GM21367 (cell line): ENCODE measurements around the gene BDKRB2.

Source experiments
- ATAC-seq: cut with Tn5 transposase; IDR thresholded peaks from one replicate; pipeline ENCODE4 v1.9.1; 2021; ENCODE audit not compliant: unreplicated experiment

BDKRB2 gene

DNA sequence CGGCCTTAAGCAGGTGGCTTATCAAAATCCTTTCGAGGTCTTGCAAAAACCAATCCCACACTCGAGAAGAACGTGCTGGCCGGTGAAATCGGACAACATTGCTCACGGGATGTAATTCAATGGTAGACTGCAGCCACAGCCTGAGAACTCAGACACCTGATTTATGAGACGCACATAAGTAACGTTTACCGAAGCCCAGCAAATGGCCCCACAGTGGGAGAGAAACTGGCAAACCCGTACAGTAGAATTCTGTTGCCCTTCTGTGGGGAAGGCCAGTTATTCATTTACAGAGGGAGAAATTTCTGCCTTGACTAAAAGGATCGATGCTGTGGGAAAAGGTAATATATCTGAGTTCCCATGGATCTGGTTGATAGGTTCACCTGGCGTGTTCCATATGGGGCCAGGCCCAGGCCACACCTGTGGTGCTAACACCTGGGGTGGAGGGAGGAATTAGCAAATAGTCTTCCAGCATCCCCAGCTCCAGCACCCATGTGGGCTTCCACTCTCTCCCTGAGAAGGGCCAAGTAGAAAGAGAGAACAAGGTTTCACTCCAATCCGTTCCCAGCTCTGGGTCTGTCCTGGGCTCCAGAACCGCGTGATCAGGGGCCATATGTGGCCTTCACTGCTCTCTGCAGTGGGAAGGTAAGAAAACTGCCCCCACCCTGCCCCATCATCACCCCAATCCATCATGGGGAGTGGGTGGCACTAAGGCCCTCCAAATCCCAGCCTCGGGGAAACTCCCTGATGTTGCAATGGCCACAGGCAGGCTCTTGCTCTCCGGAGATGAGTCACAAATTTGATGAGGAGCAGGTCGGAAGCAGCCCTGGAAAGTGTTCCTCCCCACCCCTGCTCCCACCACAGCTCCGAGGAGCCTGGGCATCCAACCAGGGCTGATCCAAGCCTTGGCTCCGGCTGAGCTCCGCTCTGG lies 64.1 kb downstream of the BDKRB2 start:
- ATAC-seq: no peak

GRCh38 chr14:96269359-96269710 lies 64.7 kb downstream of the BDKRB2 start:
- no peak for ATAC-seq

- ATAC-seq: no peak
These were observed 66.2 kb downstream of the BDKRB2 start for GRCh38 chr14:96270565-96271420.

GRCh38 chr14:96271421-96271762 lies 66.8 kb downstream of the BDKRB2 start:
- no peak for ATAC-seq

GRCh38 chr14:96272777-96273473 lies 68.3 kb downstream of the BDKRB2 start:
- no peak for ATAC-seq

DNA sequence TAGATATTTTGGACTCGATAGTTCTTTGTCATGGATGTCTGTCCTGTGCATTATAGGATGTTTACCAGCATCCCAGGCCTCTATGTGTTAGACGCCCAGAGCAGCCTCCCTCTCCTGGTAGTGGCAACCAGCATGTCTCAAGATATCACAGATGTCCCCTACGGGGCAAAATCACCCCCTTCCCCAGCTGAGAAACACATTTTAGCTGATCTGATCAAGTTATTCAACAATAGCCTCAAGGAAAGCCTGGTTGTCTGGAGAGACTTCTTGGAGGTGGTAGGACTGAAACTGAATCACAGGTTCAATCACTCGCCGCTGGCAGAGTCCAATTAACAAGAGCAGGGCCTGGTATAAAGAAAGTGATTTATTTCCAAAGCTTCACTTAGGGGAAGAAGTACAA lies 69.0 kb downstream of the BDKRB2 start:
- no peak for ATAC-seq

DNA sequence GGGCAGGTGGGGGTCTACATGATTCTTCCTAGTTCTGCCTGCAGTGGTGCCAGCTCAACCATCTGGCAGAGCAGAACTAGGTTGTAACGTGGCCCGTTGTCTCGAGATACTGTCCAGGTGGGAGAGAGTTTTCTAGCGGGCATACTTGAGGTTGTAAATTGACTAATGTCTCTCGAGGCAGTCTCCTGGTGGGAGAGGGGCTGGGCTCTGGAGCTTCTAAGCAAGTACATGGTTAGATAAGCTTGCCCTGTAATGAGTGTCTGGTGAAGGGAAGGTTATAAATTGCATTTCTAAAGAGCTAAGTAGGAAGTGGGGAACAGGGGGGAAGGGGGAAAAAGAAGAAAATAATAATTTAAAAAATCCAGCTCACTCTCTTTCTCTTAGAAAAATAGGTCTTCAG lies 69.5 kb downstream of the BDKRB2 start:
- ATAC-seq: no peak

DNA sequence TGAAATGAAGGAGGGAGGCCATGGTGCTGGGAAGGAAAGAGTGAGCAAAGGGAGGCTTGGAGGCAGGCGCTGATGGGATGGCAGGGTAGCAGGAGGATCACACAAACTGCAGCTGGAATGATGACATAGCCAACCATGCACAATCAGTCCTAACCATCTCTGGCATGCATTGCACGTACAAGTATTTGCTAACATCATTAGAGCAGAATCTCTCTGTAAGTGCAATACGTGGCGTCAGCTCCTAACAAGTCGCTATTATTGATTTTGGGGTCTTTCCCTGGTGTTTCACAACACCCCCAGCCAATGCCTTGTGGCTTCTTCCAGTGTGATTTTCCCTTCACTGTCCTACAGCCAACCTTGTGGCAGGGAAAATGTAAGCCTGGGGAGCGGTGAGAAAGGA lies 69.9 kb downstream of the BDKRB2 start:
- no peak for ATAC-seq

DNA sequence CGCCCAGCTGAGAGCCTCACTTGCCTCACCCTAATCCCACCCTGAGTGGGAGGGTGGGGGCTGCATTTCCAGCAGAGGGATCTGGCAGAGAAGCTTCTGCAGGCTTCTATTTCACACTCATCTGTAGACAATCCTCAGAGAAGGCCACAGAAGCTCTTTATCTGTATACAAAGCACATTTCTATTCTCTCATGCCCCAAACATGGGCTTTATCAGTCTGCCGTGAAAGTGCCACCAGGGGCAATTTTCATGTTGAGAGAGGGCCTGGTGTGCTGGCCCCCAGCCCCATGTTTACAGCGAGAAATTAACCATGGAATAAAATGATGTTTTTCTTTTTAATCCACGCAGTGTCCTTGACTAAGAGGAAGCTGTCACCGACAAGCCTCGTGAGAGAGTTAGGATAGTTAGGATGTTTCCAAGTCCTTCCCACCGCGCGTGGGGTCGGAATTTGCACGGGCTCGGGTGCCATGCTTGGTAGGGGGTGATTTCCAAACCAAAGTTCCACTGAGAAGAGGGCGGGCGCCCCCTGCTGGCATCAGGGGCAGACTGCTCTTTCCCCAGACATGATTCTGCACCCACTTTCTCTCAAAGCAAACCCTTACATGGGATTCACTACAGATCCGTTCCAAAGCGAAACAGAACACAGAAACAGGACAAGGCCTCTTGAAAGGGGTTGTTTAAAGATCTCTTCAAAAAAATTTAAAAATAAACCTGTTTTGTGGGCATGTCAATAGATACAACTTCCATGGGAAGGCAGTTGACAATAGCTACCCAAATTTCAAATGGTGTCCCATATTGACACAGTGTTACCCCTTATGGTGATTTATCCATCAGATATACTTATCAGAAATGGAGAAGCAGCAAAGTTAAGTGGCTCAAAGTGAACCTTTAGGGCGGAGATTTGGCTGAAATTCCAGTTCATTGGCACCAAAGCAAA lies 70.8 kb downstream of the BDKRB2 start:
- ATAC-seq: no peak

DNA sequence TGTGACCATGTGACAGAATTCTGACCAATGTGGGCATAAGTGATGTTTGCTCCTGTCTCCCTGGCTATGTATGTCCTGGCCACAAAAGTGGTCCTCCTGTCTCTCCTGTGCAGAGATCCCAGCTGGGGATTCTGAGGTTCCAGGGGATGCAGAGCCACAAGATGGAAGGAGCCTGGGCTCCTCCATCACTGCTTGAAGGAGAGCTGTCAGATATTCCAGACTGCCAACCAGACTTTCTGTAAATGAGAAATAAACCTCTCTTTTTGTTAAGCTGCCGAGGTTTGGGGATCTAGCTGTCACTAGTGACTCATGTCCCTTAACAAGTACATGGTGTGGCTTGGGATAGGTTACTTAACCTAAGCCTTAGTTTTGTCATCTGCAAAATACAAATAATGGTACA lies 73.3 kb downstream of the BDKRB2 start:
- no peak for ATAC-seq

DNA sequence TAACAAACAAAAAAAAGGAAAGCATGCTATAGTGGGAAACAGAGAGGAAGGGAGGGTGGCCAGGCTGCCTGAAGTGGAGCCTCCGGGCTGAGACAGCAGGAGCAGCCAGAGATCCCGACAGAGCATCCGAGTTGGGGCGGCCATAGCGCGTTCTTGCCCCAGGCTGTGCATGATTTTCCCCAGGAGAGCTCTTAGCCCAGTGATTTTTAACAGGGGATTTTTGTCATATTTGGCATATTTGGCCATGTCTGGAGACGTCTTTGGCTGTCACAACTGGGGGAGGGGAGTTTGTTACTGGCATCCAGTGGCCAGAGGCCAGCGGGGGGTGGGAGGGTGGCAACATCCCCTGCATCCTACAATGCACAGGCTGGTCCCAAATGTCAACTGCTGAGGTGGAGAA lies 74.9 kb downstream of the BDKRB2 start:
- ATAC-seq: no peak

DNA sequence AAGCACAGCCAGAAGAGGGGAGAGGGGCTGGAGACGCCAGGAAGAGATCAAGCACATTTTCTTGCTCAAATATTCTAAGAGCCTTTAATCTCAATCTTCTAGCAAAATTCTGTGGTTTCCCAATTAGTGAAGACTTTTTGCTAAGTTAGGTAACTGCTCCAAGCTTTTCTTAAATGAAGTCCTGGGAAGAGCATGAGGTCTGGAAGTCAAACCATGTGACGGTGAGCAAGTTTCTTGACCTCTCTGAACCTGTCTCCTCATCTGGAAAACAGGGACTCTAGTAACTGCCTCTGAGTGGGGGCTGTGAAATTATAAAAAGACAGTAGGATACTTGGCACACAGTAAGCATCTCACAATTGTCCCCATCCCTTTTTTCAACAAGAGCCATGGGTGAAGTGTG lies 75.5 kb downstream of the BDKRB2 start:
- ATAC-seq: no peak

DNA sequence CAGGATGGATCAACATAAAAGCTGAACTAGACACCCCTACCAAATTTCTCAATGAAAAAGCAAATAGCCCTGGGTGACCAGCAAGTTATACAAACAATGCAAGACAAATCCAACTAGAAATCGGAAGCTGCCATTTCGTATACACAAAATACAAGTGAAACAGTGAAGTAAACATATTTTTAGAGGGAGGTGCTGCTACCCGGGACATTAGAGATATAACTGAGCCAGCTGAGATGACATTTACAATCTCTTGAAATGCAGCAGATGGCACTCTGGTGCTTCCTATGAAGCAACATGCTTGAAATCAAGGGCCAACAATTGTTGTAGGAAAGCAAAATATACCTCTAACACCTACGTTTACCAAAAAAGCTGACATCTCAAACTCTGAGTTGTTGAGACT lies 76.8 kb downstream of the BDKRB2 start:
- no peak for ATAC-seq

GRCh38 chr14:96284008-96284407 lies 79.4 kb downstream of the BDKRB2 start:
- ATAC-seq: no peak

DNA sequence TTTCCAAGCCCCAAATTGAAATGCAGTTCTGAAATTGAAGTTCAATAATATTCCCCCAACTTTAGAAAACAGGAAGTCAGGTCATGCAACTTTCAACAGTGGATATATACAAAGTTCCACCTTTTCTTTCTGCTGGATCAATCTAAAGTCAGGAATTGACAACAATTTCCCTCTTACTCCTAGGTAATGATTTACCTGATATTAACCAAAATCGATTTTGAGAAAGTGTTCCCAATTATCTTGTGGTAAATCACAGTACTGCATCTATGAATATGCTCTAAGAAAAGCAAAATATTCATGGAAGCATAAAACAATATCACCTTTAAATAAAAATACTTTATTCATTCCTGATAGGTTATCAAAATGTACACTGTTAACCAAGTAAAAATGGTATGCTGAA lies 79.8 kb downstream of the BDKRB2 start:
- no peak for ATAC-seq

DNA sequence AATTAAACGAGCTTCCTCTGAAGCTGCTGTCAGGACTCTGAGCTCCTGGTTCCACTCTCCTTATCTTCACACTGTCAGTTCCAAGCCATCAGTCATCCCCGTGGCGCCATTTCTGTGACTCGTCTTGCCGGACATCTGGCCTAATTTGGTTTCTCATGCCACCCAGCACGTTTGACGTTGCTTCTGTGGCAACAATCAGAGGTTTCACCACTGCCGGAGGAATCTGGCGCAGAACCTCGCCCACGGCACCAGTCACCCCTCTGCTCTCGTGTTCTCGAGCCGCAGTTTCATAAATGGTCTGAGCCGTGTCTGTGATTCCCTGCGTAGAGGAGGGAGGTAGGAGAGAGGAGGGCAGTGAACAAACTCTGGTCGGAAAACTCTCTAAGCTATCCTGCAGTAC lies 81.0 kb downstream of the BDKRB2 start:
- no peak for ATAC-seq

- no peak for ATAC-seq
These were observed 81.6 kb downstream of the BDKRB2 start for GRCh38 chr14:96286251-96286650.

DNA sequence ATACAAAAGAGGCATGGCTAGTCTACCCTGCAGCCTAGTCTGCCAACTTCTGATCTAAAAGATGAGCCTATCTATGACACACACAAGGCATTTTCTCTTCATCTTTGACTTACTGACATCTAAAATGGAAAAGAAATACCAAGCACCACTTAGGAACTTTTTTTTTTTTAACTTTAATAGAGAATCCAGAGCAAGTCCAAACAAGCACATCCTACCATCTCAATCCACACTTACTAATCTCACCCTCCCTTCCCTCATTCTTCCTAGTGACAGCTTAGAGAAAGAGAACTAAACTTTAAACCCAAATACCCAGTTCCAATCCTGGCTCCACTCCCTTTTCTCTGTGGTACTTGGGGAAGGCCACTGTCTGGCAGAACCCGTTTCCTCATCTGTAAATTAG lies 83.2 kb downstream of the BDKRB2 start:
- ATAC-seq: no peak
